Epithelial cell of esophagus (primary cell): ENCODE measurements around the gene TNFAIP1.

ENCODE experiments used
- DNase-seq: peaks from one replicate; pipeline ENCODE4 v3.0.0; 2010; ENCODE audit warnings: low read depth
- H3K4me3 ChIP-seq: 2 replicates; pipeline ENCODE4 v1.5.1; 2011; ENCODE audit warnings: mild to moderate bottlenecking, low read length, control low read depth
- TF ChIP-seq, protein P1 (sequence below): IDR thresholded peaks from 2 replicates; pipeline ENCODE4 v1.5.1; 2011; ENCODE audit warnings: low read depth, mild to moderate bottlenecking, low read length, control low read depth, inconsistent platforms; ENCODE audit not compliant: insufficient read depth; ENCODE audit errors: missing control alignments

Gene TNFAIP1

GRCh38 chr17:28392491-28392890 is 56.9 kb downstream of the TNFAIP1 start:
- no peak for DNase-seq
- no peak overlapping the region for H3K4me3 ChIP-seq
- TF ChIP-seq, protein P1, sequence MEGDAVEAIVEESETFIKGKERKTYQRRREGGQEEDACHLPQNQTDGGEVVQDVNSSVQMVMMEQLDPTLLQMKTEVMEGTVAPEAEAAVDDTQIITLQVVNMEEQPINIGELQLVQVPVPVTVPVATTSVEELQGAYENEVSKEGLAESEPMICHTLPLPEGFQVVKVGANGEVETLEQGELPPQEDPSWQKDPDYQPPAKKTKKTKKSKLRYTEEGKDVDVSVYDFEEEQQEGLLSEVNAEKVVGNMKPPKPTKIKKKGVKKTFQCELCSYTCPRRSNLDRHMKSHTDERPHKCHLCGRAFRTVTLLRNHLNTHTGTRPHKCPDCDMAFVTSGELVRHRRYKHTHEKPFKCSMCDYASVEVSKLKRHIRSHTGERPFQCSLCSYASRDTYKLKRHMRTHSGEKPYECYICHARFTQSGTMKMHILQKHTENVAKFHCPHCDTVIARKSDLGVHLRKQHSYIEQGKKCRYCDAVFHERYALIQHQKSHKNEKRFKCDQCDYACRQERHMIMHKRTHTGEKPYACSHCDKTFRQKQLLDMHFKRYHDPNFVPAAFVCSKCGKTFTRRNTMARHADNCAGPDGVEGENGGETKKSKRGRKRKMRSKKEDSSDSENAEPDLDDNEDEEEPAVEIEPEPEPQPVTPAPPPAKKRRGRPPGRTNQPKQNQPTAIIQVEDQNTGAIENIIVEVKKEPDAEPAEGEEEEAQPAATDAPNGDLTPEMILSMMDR: no peak

GRCh38 chr17:28394337-28395116 is 59.0 kb downstream of the TNFAIP1 start:
- peak; percentile 48 for DNase-seq
- H3K4me3 ChIP-seq: no peak overlapping the region
- TF ChIP-seq, protein P1: no peak

DNA sequence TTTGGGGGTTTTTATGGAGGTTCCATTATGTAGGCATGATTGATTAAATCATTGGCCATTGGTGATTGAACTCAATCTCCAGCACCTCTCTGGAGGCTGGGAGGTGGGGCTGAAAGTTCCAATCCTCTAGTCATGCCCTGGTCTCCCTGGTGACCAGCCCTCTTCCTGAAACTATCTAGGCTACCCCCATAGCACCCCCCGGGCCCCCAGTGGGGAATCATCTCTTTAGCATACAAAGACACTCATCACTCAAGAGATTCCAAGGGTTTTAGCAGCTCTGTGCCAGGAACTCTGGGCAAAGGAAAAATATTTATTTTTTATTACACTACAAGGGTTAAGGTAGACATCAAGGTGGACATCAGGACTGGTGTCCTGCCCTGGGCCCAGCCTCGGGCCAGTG is 59.9 kb downstream of the TNFAIP1 start:
- no peak for DNase-seq
- H3K4me3 ChIP-seq: no peak overlapping the region
- TF ChIP-seq, protein P1: no peak

GRCh38 chr17:28395968-28396367 is 60.4 kb downstream of the TNFAIP1 start:
- no peak for DNase-seq
- TF ChIP-seq, protein P1: no peak
- H3K4me3 ChIP-seq: no peak overlapping the region
